HG03025 (cell line): ENCODE results near the gene PLD1.
"Not testable (repeated sequence)": the region's sequence is repeated elsewhere in the genome, so short reads cannot be mapped to it uniquely, and the experiment has no call there.

Source experiments
- ATAC-seq: cut with Tn5 transposase; IDR thresholded peaks from one replicate; pipeline ENCODE4 v1.9.1; 2021; ENCODE audit warnings: mild to moderate bottlenecking, moderate library complexity; ENCODE audit not compliant: unreplicated experiment, low FRiP score

The PLD1 gene

DNA sequence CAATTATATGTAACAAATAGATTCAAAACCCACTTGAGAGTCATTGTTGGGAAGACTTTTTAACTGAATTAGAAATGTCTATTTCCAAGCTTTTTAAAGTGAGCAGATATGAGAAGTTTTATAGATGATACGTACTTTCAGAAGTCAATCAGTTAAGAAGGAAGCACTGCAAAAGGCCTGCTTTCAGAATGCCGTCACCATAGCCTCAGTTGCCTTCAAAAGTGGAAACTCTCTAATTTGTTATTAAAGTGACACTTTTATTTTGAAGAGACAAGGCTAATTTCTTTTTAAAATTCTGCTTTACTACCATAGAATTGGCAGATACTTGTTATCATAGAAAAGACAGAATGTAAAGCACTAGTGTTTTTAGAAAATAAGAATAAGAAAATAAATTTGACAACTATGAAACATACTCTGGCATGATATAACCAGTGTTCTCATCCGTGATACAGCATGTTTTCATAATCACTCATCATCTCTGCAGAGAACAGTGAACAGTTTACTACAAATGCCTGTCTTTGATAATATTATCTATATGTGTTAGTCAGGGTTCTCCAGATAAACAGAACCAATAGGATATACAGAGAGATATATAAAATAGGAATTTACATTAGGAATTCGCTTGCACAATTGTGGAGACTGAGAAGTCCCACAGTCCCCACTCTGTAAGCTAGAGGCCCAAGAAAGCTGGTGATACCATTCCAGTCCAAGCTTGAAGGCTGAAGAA, 7.0 kb upstream of the PLD1 start:
- ATAC-seq, result no peak

DNA sequence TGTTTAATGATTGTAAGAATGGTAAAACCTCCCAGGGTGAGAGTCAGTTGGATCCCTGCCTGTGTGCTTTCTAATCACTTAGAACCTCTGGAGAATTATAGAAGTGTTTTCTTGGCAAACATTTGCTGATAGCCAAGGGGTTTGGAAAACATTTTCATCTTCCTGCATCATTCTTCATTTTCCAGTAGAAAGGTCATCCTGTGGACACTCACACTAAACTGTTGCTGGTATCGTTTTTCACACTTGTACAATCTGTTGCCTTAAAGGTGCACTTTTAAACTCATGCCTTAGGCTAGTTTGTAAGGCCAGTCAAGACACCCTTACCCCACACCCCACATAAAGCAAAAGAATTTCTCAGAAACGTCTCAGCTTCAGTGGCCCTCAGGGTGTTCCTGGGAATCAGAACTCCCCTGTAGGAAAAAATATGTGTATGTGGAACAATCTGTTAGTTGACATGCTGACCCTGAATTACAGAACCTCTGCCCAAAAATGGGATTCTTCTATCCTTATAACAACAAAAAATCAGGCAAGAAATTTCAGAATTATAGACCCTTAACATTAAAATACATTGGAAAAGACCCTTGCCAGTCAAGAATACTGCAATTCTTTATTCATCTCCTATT, 5.8 kb upstream of the PLD1 start:
- no peak for ATAC-seq

DNA sequence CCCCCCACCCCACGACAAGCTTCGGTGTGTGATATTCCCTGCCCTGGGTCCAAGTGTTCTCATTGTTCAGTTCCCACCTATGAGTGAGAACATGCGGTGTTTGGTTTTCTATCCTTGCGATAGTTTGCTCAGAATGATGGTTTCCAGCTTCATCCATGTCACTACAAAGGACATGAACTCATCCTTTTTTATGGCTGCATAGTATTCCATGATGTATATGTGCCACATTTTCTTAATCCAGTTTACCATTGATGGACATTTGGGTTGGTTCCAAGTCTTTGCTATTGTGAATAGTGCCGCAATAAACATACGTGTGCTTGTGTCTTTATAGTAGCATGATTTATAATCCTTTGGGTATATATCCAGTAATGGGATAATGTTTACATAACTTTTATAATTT, 4.4 kb upstream of the PLD1 start:
- not testable (repeated sequence) for ATAC-seq

DNA sequence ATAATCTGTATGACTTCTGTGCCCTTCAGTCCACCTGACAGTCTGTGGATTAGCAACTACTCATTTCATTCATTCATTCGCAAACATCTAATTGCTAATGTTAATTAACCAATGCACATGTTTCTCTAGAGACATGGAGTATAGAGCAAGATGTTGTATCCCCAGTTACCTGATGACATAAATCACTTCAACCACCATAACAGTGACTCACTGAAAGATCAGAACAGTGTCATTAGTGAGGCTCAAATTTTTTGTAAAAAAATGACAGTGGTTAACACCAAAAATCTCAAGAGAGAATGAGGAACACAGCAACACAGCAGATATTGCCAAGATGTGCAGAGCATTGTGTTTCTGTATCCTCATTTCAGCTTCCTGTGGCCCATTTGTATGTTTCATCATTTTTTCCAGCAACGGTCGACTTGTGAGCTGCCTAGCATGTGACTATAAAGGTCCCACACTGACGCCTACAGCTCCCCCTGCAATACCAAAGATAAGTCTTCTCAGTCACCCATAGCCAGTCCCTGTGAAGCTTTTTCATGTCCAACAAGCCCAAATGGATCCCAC, 3.7 kb upstream of the PLD1 start:
- no peak for ATAC-seq

- ATAC-seq, result no peak
Observed at GRCh38 chr3:171813278-171813896, 3.1 kb upstream of the PLD1 start.

- ATAC-seq, result no peak
Observed at GRCh38 chr3:171812811-171813210, 2.5 kb upstream of the PLD1 start.

DNA sequence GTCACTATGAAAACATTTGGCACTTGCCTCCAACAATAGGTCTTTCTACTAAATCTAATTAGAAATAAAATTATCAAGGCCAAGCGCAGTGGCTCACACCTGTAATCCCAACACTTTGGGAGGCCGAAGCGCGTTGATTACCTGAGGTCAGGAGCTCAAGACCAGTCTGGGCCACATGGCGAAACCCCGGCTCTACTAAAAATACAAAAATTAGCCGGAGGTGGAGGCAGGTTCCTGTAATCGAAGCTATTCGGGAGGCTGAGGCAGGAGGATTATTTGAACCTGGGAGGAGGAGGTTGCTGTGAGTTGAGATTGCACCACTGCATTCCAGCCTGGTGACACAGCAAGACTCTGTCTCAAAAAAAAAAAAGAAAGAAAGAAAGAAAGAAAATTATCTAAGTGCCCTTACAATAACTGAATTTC, 1.6 kb upstream of the PLD1 start:
- ATAC-seq, result no peak

DNA sequence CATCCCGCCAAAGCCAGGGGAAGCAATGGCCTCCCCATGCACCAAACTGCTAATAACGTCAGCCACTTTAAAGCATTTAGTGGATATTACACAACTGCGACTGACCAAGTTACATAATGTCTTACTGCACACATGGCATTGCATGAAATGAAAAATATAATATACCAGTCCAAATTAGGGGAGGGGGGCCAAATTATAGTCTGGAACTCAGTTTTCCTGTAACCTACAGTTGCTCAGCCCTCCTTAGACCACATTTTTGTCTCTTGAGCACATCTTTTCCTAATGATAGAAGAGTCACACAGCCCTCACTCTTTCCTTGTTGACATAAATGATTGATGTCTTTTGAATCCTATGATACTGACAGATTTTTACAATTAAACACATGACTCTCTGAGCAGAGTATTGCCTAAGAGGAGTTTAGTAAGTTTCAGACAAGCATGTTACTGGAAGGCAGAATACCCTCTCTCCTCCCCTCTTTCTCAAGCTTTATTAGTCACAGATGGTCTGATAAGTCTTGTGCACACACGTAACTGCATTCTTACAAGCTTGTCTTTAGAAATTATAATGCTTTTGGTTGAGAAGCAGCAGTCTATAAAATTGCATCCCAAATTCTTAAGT, 1.1 kb upstream of the PLD1 start:
- no peak for ATAC-seq

DNA sequence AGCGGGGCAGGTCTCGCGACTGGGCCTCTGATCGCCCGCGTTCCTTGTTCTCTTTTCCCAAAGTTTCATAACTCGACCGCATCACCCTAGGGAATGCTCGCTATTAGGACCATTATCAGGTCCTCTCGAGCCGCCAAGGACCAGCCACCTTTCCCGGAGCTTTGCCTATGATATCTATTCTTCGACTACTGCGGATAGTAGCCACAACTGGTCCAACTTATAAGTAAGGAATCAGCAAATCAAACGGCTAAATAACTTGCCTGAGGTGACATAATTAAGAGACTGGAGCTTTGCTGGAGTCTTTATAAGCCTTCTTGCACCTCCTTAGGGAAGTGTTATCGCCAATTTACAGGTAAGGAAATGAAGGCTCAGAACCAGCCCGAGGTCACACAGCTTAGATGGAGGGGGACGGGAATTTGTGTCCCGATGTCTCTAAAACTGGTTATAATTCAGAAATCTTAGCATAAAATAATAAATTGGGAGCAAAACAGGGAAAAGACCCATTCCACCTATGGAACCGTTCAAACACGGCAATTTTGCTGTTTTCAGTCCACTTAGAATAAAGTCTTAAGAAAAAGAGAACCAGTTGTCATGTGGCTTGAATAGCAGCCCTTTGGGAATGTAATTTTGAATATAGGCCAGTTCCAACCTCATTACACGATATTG, 479 bp upstream of the PLD1 start:
- no peak for ATAC-seq

- ATAC-seq, result peak; percentile 33
Observed at GRCh38 chr3:171809611-171809860, 747 bp downstream of the PLD1 start.

GRCh38 chr3:171807806-171808205, 2.5 kb downstream of the PLD1 start:
- no peak for ATAC-seq

DNA sequence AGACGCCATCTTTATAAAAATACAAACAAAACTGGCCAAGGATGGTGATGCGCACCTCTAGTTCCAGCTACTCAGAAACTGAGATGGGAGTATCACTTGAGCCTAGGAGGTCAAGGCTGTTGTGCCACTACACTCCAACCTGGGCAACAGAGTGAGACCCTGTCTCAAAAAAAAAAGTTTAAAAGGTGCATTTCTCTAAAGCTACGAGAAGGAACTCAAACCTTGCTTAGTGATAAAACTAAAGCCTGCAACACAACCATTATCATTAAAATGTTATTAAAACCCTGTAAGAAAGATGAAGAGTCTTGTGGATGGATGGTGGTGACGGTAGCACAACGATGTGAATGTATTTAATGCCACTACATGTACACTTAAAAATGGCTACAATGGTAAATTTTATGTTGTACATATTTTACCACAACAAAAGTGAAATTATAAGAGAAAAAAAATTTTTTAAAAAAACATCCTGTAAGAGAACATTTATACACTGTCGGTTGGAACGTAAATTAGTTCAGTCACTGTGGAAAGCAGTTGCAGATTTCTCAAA, 3.1 kb downstream of the PLD1 start:
- no peak for ATAC-seq

GRCh38 chr3:171806200-171807128, 3.8 kb downstream of the PLD1 start:
- ATAC-seq, result no peak

DNA sequence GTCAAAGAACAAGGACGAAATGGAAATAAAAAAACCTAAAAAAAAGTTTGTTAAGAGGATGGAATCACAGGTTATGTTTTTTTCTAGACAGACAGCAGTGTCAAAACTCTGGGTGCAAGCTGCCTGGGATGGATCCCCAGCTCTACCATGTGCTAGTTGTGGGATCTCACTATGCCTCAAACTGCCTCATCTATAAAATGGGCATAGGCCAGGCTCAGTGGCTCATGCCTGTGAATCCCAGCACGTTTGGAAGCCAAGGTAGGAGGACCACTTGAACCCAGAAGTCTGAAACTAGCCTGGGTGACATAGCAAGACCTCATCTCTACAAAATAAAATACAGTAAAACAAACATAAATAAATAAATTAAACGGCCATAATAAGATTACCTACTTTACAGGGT, 4.6 kb downstream of the PLD1 start:
- ATAC-seq, result no peak

- no peak for ATAC-seq
Observed at GRCh38 chr3:171804618-171805389, 5.5 kb downstream of the PLD1 start.

DNA sequence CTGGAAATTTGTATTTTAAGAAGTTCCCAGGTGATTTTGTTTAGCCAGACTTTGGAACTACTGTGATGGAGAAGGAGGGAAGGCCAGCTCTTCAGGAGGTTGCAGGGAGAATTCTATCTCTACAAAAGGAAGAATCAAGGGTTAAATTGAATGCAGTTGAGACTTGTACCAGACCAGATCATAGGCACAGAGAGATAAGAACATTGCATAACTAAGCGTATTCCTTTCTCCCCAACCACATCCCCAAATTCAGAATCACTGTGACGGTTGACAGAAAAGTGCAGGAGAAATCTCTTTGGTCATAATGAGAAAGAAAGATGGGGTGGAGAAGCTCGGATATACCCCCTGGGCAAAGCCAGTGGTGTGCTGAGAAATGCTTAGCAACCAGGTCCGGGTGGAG, 7.2 kb downstream of the PLD1 start:
- ATAC-seq, result no peak

GRCh38 chr3:171802590-171802956, 7.7 kb downstream of the PLD1 start:
- no peak for ATAC-seq

DNA sequence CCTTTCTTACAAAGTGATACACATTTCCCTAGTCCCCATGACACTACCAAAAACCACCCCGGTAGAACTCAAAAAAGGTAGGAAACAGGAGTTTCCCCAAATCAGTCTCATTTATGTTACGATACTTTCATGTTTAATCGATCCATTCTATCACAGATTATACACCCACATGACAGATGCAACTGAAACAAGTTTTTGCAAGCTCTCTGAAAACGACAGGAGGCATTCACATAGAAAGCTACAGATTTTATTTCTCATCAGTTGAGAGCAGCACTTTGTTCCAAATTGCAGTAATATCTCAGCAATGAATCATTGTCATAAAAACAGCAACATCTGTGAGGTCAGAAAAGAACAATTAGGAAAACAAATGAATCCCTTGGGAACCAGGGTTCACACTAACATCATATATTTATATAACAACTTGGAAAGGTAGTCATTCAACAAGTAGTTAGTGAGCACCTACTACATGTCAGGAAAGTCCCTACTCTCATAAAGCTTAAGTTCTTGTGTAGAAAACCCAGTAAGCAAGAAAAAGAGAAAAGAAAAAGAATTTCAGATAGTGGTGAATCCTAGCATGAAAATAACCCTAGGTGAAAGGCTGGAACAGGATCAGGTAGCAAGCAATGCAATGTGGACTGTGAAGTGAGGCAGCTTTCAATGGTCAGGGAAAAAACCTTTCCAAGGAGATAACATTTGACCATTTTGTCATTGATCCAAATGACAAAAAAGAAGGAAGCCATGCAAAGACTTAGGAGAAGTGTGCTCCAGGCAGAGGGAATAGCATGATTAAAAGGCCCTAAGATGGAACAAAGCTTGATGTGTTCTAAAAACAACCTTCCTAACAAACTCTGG, 8.3 kb downstream of the PLD1 start:
- ATAC-seq, result no peak
